Measurements from ENCODE around the gene STPG1. TPM values are rescaled to one million over a fixed set of nuclear protein-coding genes. Genes with fewer than 3 reads are reported as not detected.

STPG1 gene
- total RNA-seq, 1 experiment from 2014 or later = 9.1 TPM

DNA sequence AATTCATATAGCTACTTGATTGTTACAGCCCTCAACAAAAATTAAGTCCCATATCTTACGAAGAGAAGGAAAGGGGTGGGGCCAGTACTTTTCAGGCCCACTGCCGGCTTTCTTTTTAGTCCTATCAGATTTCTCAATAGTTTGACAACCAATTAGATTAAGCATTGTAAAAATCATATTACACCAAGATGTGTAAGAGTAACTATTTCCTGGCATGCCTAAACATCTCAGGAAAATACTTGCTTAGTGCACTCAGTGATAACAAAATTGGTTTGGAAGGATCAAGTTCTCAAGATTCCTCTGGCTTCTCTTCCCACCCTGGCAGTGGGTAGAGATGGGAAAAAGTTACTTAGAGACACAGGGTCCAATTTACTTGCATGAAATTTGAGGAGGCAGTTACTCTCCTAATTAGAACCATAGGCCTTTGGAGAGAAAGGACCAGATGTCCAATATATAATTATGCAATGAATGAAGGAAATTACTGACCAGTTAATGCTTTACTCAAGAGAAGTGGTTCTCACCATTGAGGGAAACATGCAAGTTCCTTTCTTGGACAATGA, 30.1 kb downstream of the STPG1 start:
- Mint-ChIP-seq H3K36me3 (ENCODE audit: insufficient read depth, unreplicated experiment) (peaks cover 14% of the 10 kb centered on the region), H3K9me3 (ENCODE audit: low read depth, unreplicated experiment) (no peaks in the 10 kb centered on the region), H3K4me1 (ENCODE audit: low read depth, unreplicated experiment) (peaks cover 23% of the 10 kb centered on the region), H3K4me3 (ENCODE audit: low read depth, unreplicated experiment) (no peak overlapping the region), H3K27ac (ENCODE audit: unreplicated experiment) (no peak overlapping the region), H3K27me3 (ENCODE audit: unreplicated experiment) (no peaks in the 10 kb centered on the region)
- intact Hi-C loops (cut with micrococcal nuclease; ENCODE audit: unreplicated experiment) = no loop called here
- no TSS peak for BruUV-seq (replicated peaks)
- no peak for DNase-seq
- CTCF ChIA-PET = interaction anchor here (1.3 kb wide), 1 partner anchor 9 kb away, joined by 3 read pairs; no protein-coding TSS in a partner anchor
- TF ChIP-seq, protein P1, sequence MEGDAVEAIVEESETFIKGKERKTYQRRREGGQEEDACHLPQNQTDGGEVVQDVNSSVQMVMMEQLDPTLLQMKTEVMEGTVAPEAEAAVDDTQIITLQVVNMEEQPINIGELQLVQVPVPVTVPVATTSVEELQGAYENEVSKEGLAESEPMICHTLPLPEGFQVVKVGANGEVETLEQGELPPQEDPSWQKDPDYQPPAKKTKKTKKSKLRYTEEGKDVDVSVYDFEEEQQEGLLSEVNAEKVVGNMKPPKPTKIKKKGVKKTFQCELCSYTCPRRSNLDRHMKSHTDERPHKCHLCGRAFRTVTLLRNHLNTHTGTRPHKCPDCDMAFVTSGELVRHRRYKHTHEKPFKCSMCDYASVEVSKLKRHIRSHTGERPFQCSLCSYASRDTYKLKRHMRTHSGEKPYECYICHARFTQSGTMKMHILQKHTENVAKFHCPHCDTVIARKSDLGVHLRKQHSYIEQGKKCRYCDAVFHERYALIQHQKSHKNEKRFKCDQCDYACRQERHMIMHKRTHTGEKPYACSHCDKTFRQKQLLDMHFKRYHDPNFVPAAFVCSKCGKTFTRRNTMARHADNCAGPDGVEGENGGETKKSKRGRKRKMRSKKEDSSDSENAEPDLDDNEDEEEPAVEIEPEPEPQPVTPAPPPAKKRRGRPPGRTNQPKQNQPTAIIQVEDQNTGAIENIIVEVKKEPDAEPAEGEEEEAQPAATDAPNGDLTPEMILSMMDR (IDR thresholded peaks at IDR 0.05; ENCODE audit: unreplicated experiment) = no peak

DNA sequence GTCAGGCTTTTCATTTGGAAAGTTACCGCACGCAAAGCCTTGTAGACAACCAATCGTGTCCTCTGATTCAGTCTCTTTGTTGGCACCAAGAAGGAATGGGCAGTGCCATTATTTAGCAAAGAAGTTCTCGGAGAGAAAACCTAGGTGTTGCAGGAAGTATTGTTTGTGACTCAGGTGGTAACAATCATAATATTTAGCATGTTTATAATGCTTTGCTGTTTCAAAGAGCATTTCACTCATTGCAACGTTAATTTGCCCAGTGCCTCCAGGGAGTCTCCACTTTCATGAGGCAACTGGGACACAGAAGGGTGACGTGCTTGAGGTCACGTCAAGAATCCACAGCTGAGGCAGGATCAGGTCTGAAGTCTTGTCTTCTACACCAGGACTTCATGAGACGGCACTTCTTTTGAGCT, 31.4 kb downstream of the STPG1 start:
- Mint-ChIP-seq H3K4me1 (ENCODE audit: low read depth, unreplicated experiment) (peaks cover 10% of the 10 kb centered on the region), H3K9me3 (ENCODE audit: low read depth, unreplicated experiment) (no peaks in the 10 kb centered on the region), H3K27ac (ENCODE audit: unreplicated experiment) (no peak overlapping the region), H3K36me3 (ENCODE audit: insufficient read depth, unreplicated experiment) (peaks cover 10% of the 10 kb centered on the region), H3K4me3 (ENCODE audit: low read depth, unreplicated experiment) (no peak overlapping the region), H3K27me3 (ENCODE audit: unreplicated experiment) (no peaks in the 10 kb centered on the region)
- intact Hi-C loops (cut with micrococcal nuclease; ENCODE audit: unreplicated experiment) = no loop called here
- no TSS peak for BruUV-seq (replicated peaks)
- TF ChIP-seq, protein P1 (IDR thresholded peaks at IDR 0.05; ENCODE audit: unreplicated experiment) = no peak
- CTCF ChIA-PET = interaction anchor here (0.7 kb wide), 1 partner anchor 1419 kb away, joined by 3 read pairs; no protein-coding TSS in a partner anchor
- no peak for DNase-seq

DNA sequence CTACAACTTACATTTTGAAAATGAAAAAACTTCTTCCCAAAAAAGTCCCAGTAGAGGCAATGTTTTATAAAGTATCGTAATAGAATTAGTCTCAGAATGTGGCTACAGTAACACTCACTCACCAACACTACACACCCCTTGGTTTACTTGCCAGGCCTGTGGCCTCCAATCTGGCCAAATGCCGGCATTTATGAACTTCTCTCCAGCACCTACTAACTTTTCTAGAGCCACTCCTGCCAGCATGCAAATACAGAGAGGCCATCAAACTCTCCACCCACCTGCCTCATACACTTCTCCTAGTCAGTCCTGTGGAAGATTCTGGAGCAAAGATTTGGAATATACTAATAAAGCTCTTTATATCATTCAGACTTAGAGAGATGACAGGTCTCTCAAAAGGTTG, 32.3 kb downstream of the STPG1 start:
- Mint-ChIP-seq H3K36me3 (ENCODE audit: insufficient read depth, unreplicated experiment) (peaks cover 4% of the 10 kb centered on the region), H3K27me3 (ENCODE audit: unreplicated experiment) (no peaks in the 10 kb centered on the region), H3K9me3 (ENCODE audit: low read depth, unreplicated experiment) (no peaks in the 10 kb centered on the region), H3K4me1 (ENCODE audit: low read depth, unreplicated experiment) (peaks cover under 1% of the 10 kb centered on the region), H3K27ac (ENCODE audit: unreplicated experiment) (no peak overlapping the region), H3K4me3 (ENCODE audit: low read depth, unreplicated experiment) (no peak overlapping the region)
- no peak for DNase-seq
- intact Hi-C loops (cut with micrococcal nuclease; ENCODE audit: unreplicated experiment) = no loop called here
- CTCF ChIA-PET = no interaction called here
- BruUV-seq (replicated peaks) = no TSS peak
- TF ChIP-seq, protein P1 (IDR thresholded peaks at IDR 0.05; ENCODE audit: unreplicated experiment) = no peak

DNA sequence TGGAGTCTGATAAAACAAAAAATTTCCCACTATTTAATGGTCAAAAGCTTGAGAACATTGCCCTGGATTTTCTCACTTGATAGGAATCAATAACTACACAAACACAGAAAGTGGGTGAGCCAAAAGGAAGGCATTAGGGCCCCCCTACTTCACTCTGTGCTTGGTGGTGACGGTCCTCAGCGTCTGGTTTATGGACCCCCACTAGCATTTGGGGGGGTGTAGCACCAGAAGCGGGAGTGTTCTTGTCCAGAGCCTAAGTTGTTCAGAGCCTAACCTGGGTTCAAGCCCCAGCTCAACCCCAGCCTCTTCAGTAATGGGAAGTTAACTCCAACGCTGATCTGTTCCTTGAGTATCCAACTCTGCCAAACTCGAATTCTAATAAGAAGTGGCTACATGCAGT, 33.1 kb downstream of the STPG1 start:
- H3K36me3 Mint-ChIP-seq (ENCODE audit: insufficient read depth, unreplicated experiment) = peaks cover 4% of the 10 kb centered on the region
- intact Hi-C loops (cut with micrococcal nuclease; ENCODE audit: unreplicated experiment) = no loop called here
- H3K27ac Mint-ChIP-seq (ENCODE audit: unreplicated experiment) = no peak overlapping the region
- TF ChIP-seq, protein P1 (IDR thresholded peaks at IDR 0.05; ENCODE audit: unreplicated experiment) = no peak
- H3K9me3 Mint-ChIP-seq (ENCODE audit: low read depth, unreplicated experiment) = no peaks in the 10 kb centered on the region
- CTCF ChIA-PET = no interaction called here
- no peak for DNase-seq
- no peaks in the 10 kb centered on the region for H3K27me3 Mint-ChIP-seq (ENCODE audit: unreplicated experiment)
- no peak overlapping the region for H3K4me3 Mint-ChIP-seq (ENCODE audit: low read depth, unreplicated experiment)
- BruUV-seq (replicated peaks) = no TSS peak
- peaks cover 3% of the 10 kb centered on the region for H3K4me1 Mint-ChIP-seq (ENCODE audit: low read depth, unreplicated experiment)

Data from Calu3 (cell line).